H1 (cell line): ENCODE data around the gene CDC123. TPM values are rescaled to one million over a fixed set of nuclear protein-coding genes. Genes with fewer than 3 reads are reported as not detected.

Source experiments
- CBX8 ChIP-seq: fragments of 300-800, 300-1000 bp; sonication (generic); IDR thresholded peaks from 2 replicates; pipeline ENCODE4 v1.7.1; 2016; ENCODE audit warnings: low read depth, low read length, borderline replicate concordance
- CREB1 ChIP-seq: IDR thresholded peaks from 2 replicates; pipeline ENCODE4 v1.6.1; 2012; ENCODE audit warnings: inconsistent platforms
- JUN ChIP-seq: IDR thresholded peaks from 2 replicates; pipeline ENCODE4 v1.6.1; 2011; ENCODE audit warnings: low read depth, mild to moderate bottlenecking, improper control_type of control experiment, low read length
- NRF1 ChIP-seq: IDR thresholded peaks from 2 replicates; pipeline ENCODE4 v1.6.1; 2011; ENCODE audit warnings: mild to moderate bottlenecking, low read depth, low read length, improper control_type of control experiment
- POLR2A ChIP-seq, 2 experiments: IDR thresholded peaks; 1 replicate in 1 of 2; 2 replicates in 1 of 2; pipeline ENCODE4 v1.6.1; 2011; ENCODE audit warnings: low read depth in 2 of 2, low read length in 2 of 2, mild to moderate bottlenecking in 2 of 2; ENCODE audit errors: control extremely low read depth in 1 of 2
- POLR2AphosphoS5 ChIP-seq: IDR thresholded peaks from 2 replicates; pipeline ENCODE4 v1.6.1; 2011; ENCODE audit warnings: low read depth, low read length
- RAD21 ChIP-seq, 2 experiments: IDR thresholded peaks in 1 of 2; conservative IDR thresholded peaks in 1 of 2; 2 replicates each; pipeline ENCODE4 v1.6.1; 2011; ENCODE audit warnings: low read depth in 2 of 2, low read length in 2 of 2, improper control_type of control experiment in 1 of 2, inconsistent platforms in 1 of 2, mild to moderate bottlenecking in 1 of 2, moderate library complexity in 1 of 2
- SAP30 ChIP-seq: fragments of 300-600 bp; sonication (generic); IDR thresholded peaks from 2 replicates; pipeline ENCODE4 v1.7.1; 2012; ENCODE audit warnings: low read length, moderate library complexity, mild to moderate bottlenecking, inconsistent platforms; ENCODE audit not compliant: insufficient read depth, insufficient replicate concordance
- SIRT6 ChIP-seq: IDR thresholded peaks from one replicate; pipeline ENCODE4 v1.7.1; 2012; ENCODE audit warnings: low read length, inconsistent platforms
- SP4 ChIP-seq: IDR thresholded peaks from 2 replicates; pipeline ENCODE4 v1.6.1; 2012; ENCODE audit warnings: low read length, inconsistent platforms
- SRF ChIP-seq: IDR thresholded peaks from 2 replicates; pipeline ENCODE4 v1.6.1; 2011; ENCODE audit warnings: mild to moderate bottlenecking, low read depth, low read length, moderate library complexity
- ZNF274 ChIP-seq: IDR thresholded peaks from 2 replicates; pipeline ENCODE4 v1.7.0; 2012; ENCODE audit warnings: low read length, borderline replicate concordance; ENCODE audit errors: extremely low read depth
- polyA plus RNA-seq, 7 experiments: library from polyadenylated mRNA; depleted of rRNA in 3 of 7; stranded (reverse) in 5 of 7; unstranded in 2 of 7; fragments of >200 nt in 5 of 7; fragments of 200-250 nt in 2 of 7; gene quantifications; 1 replicate in 5 of 7; 2 replicates in 1 of 7; 4 replicates in 1 of 7; pipeline versions ENCODE4 v1.2.1 to v1.2.3, GENCODE V29; 2011 to 2013; ENCODE audit warnings: missing spikeins in 2 of 7, mixed read lengths in 2 of 7
- total RNA-seq: library from RNA; stranded (reverse); fragmentation: NEBNext Ultra II Directional; extraction: Animal tissue kit (Norgen Biotek cat#: 25700); gene quantifications from 2 replicates; pipeline ENCODE4 v1.2.1, GENCODE V29; 2021
- TF ChIP-seq, protein P1 (sequence below): fragments of 300-600 bp; sonication (generic); IDR thresholded peaks from 2 replicates; pipeline ENCODE4 v1.7.1; 2012; ENCODE audit warnings: low read length, moderate library complexity, mild to moderate bottlenecking, inconsistent platforms; ENCODE audit not compliant: insufficient replicate concordance

CDC123 gene
- total and polyA plus RNA-seq, 2 of the 8 experiments (the other 6 are each of a cell fraction or from before 2014, with no cell fraction given): 115 to 202 TPM

DNA sequence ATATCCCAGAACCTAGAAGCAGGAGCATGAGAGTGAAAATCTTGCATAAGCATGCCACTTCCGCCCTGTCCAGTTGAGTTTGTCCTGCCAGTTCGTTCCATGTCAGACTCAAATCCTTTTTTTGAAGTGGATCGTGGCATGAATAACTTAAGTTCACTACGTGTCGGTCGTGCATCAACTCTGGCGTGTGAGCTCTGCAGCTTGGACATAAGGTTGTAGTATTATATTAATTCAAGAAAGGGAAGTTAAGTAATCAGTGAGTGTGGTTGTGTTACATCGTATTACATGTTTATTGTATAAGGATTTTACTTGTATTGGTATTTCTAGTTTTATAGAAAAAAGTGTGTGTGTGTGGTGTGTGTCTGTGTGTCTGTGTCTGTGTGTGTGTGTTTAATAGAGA is 23.0 kb downstream of the CDC123 start (continued):
- TF ChIP-seq, protein P1, sequence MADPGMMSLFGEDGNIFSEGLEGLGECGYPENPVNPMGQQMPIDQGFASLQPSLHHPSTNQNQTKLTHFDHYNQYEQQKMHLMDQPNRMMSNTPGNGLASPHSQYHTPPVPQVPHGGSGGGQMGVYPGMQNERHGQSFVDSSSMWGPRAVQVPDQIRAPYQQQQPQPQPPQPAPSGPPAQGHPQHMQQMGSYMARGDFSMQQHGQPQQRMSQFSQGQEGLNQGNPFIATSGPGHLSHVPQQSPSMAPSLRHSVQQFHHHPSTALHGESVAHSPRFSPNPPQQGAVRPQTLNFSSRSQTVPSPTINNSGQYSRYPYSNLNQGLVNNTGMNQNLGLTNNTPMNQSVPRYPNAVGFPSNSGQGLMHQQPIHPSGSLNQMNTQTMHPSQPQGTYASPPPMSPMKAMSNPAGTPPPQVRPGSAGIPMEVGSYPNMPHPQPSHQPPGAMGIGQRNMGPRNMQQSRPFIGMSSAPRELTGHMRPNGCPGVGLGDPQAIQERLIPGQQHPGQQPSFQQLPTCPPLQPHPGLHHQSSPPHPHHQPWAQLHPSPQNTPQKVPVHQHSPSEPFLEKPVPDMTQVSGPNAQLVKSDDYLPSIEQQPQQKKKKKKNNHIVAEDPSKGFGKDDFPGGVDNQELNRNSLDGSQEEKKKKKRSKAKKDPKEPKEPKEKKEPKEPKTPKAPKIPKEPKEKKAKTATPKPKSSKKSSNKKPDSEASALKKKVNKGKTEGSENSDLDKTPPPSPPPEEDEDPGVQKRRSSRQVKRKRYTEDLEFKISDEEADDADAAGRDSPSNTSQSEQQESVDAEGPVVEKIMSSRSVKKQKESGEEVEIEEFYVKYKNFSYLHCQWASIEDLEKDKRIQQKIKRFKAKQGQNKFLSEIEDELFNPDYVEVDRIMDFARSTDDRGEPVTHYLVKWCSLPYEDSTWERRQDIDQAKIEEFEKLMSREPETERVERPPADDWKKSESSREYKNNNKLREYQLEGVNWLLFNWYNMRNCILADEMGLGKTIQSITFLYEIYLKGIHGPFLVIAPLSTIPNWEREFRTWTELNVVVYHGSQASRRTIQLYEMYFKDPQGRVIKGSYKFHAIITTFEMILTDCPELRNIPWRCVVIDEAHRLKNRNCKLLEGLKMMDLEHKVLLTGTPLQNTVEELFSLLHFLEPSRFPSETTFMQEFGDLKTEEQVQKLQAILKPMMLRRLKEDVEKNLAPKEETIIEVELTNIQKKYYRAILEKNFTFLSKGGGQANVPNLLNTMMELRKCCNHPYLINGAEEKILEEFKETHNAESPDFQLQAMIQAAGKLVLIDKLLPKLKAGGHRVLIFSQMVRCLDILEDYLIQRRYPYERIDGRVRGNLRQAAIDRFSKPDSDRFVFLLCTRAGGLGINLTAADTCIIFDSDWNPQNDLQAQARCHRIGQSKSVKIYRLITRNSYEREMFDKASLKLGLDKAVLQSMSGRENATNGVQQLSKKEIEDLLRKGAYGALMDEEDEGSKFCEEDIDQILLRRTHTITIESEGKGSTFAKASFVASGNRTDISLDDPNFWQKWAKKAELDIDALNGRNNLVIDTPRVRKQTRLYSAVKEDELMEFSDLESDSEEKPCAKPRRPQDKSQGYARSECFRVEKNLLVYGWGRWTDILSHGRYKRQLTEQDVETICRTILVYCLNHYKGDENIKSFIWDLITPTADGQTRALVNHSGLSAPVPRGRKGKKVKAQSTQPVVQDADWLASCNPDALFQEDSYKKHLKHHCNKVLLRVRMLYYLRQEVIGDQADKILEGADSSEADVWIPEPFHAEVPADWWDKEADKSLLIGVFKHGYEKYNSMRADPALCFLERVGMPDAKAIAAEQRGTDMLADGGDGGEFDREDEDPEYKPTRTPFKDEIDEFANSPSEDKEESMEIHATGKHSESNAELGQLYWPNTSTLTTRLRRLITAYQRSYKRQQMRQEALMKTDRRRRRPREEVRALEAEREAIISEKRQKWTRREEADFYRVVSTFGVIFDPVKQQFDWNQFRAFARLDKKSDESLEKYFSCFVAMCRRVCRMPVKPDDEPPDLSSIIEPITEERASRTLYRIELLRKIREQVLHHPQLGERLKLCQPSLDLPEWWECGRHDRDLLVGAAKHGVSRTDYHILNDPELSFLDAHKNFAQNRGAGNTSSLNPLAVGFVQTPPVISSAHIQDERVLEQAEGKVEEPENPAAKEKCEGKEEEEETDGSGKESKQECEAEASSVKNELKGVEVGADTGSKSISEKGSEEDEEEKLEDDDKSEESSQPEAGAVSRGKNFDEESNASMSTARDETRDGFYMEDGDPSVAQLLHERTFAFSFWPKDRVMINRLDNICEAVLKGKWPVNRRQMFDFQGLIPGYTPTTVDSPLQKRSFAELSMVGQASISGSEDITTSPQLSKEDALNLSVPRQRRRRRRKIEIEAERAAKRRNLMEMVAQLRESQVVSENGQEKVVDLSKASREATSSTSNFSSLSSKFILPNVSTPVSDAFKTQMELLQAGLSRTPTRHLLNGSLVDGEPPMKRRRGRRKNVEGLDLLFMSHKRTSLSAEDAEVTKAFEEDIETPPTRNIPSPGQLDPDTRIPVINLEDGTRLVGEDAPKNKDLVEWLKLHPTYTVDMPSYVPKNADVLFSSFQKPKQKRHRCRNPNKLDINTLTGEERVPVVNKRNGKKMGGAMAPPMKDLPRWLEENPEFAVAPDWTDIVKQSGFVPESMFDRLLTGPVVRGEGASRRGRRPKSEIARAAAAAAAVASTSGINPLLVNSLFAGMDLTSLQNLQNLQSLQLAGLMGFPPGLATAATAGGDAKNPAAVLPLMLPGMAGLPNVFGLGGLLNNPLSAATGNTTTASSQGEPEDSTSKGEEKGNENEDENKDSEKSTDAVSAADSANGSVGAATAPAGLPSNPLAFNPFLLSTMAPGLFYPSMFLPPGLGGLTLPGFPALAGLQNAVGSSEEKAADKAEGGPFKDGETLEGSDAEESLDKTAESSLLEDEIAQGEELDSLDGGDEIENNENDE: no peak
- TF ChIP-seq POLR2AphosphoS5 (no peak), SRF (no peak), ZNF274 (no peak), POLR2A (IDR thresholded peaks at IDR 0.05; ENCODE audit: control extremely low read depth in 1 of 2, low read depth in 2 of 2, low read length in 2 of 2) (no peak), NRF1 (no peak), SIRT6 (no peak), SAP30 (no peak), SP4 (no peak), RAD21 (IDR thresholded peaks at IDR 0.05 in 1 of 2, conservative IDR thresholded peaks at IDR 0.05 in 1 of 2; ENCODE audit: low read depth in 2 of 2, low read length in 2 of 2) (no peak), CREB1 (no peak), CBX8 (no peak), JUN (no peak)
